ENCODE results near the gene ARID1B.
A peak's percentile ranks its signal among the peaks of the same experiment; 100 is the strongest.

ARID1B gene

GRCh38 chr6:156776840-156777576, at the start of gene ARID1B:
ARID1B (plus strand) TSS chr6:156777378; CDS start chr6:156777681, 303 bp downstream.
- FAIRE-seq (peak; percentile 93), DNase-seq (ENCODE audit: insufficient read length, low spot score) (peak; percentile 95)

GRCh38 chr6:156727715-156728385, 49.3 kb upstream of the ARID1B start:
- no peak for DNase-seq (ENCODE audit: insufficient read length, low spot score)
- no peak for FAIRE-seq

- FAIRE-seq (no peak), DNase-seq (ENCODE audit: insufficient read length, low spot score) (no peak)
Observed at GRCh38 chr6:156729248-156729647, 47.9 kb upstream of the ARID1B start.

GRCh38 chr6:156731396-156731795, 45.8 kb upstream of the ARID1B start:
- no peak for FAIRE-seq
- DNase-seq (ENCODE audit: insufficient read length, low spot score): no peak

GRCh38 chr6:156735751-156736150, 41.4 kb upstream of the ARID1B start:
- no peak for FAIRE-seq
- DNase-seq (ENCODE audit: insufficient read length, low spot score): no peak

- no peak for FAIRE-seq
- DNase-seq (ENCODE audit: insufficient read length, low spot score): no peak
Observed at GRCh38 chr6:156740604-156741003, 36.6 kb upstream of the ARID1B start.

GRCh38 chr6:156741287-156742073, 35.7 kb upstream of the ARID1B start:
- no peak for DNase-seq (ENCODE audit: insufficient read length, low spot score)
- peak; percentile 56 for FAIRE-seq

- DNase-seq (ENCODE audit: insufficient read length, low spot score) (no peak), FAIRE-seq (no peak)
Observed at GRCh38 chr6:156747715-156748114, 29.5 kb upstream of the ARID1B start.

GRCh38 chr6:156748504-156748903, 28.7 kb upstream of the ARID1B start:
- FAIRE-seq (no peak), DNase-seq (ENCODE audit: insufficient read length, low spot score) (no peak)

GRCh38 chr6:156752666-156753301, 24.4 kb upstream of the ARID1B start:
- FAIRE-seq (peak; percentile 68), DNase-seq (ENCODE audit: insufficient read length, low spot score) (no peak)

GRCh38 chr6:156756630-156757610, 20.3 kb upstream of the ARID1B start:
- no peak for FAIRE-seq

GRCh38 chr6:156757849-156758248, 19.3 kb upstream of the ARID1B start:
- FAIRE-seq (no peak), DNase-seq (ENCODE audit: insufficient read length, low spot score) (no peak)

More at GRCh38 chr6:156756630-156757610, 20.3 kb upstream of the ARID1B start:
- DNase-seq (ENCODE audit: insufficient read length, low spot score): no peak

GRCh38 chr6:156760377-156760776, 16.8 kb upstream of the ARID1B start:
- DNase-seq (ENCODE audit: insufficient read length, low spot score) (no peak), FAIRE-seq (no peak)

GRCh38 chr6:156762547-156762946, 14.6 kb upstream of the ARID1B start:
- DNase-seq (ENCODE audit: insufficient read length, low spot score) (no peak), FAIRE-seq (no peak)

- DNase-seq (ENCODE audit: insufficient read length, low spot score) (no peak), FAIRE-seq (no peak)
Observed at GRCh38 chr6:156765117-156765516, 12.1 kb upstream of the ARID1B start.

GRCh38 chr6:156767603-156768467, 9.3 kb upstream of the ARID1B start:
- FAIRE-seq: peak; percentile 94

GRCh38 chr6:156771047-156771446, 6.1 kb upstream of the ARID1B start:
- FAIRE-seq (no peak), DNase-seq (ENCODE audit: insufficient read length, low spot score) (no peak)

More at GRCh38 chr6:156767603-156768467, 9.3 kb upstream of the ARID1B start:
- peak; percentile 33 for DNase-seq (ENCODE audit: insufficient read length, low spot score)

- FAIRE-seq: no peak
Observed at GRCh38 chr6:156771761-156772160, 5.4 kb upstream of the ARID1B start.

GRCh38 chr6:156773476-156773875, 3.7 kb upstream of the ARID1B start:
- no peak for DNase-seq (ENCODE audit: insufficient read length, low spot score)
- no peak for FAIRE-seq

More at GRCh38 chr6:156771761-156772160, 5.4 kb upstream of the ARID1B start:
- DNase-seq (ENCODE audit: insufficient read length, low spot score): no peak

All from GM19239 (cell line).